H9 (cell line): ENCODE measurements around the gene PRPF40A. TPM values are rescaled to one million over a fixed set of nuclear protein-coding genes. Genes with fewer than 3 reads are reported as not detected.

Source experiments
- DNase-seq: peaks from one replicate; pipeline ENCODE4 v3.0.0-alpha.2; 2017
- H2AFZ ChIP-seq: one replicate; pipeline ENCODE4 v1.6.1; 2013; ENCODE audit warnings: mild to moderate bottlenecking, low read length, control low read depth, moderate library complexity
- H2AK5ac ChIP-seq: 2 replicates; pipeline ENCODE4 v1.6.1; 2013; ENCODE audit warnings: low read length, control low read depth, mixed read lengths; ENCODE audit not compliant: insufficient read length
- H2BK120ac ChIP-seq: one replicate; pipeline ENCODE4 v1.6.1; 2013; ENCODE audit warnings: low read depth, mild to moderate bottlenecking, low read length, control low read depth, inconsistent platforms; ENCODE audit not compliant: poor library complexity, severe bottlenecking
- H2BK12ac ChIP-seq: 2 replicates; pipeline ENCODE4 v1.6.1; 2013; ENCODE audit warnings: low read length, control low read depth, mixed read lengths, low read depth; ENCODE audit not compliant: insufficient read length
- H2BK15ac ChIP-seq: 2 replicates; pipeline ENCODE4 v1.6.1; 2013; ENCODE audit warnings: low read depth, low read length, control low read depth
- H2BK20ac ChIP-seq: one replicate; pipeline ENCODE4 v1.6.1; 2013; ENCODE audit warnings: low read depth, mild to moderate bottlenecking, low read length, control low read depth, inconsistent platforms; ENCODE audit not compliant: poor library complexity, severe bottlenecking
- H2BK5ac ChIP-seq: 2 replicates; pipeline ENCODE4 v1.6.1; 2013; ENCODE audit warnings: low read length, control low read depth, mixed read lengths; ENCODE audit not compliant: insufficient read length
- H3K14ac ChIP-seq: 2 replicates; pipeline ENCODE4 v1.6.1; 2013; ENCODE audit warnings: low read length, control low read depth; ENCODE audit not compliant: insufficient read depth
- H3K18ac ChIP-seq: 2 replicates; pipeline ENCODE4 v1.6.1; 2013; ENCODE audit warnings: low read depth, mild to moderate bottlenecking, mixed read lengths, low read length, control low read depth; ENCODE audit not compliant: insufficient read length
- H3K23ac ChIP-seq: 2 replicates; pipeline ENCODE4 v1.6.1; 2013; ENCODE audit warnings: low read length, control low read depth, mixed read lengths, low read depth; ENCODE audit not compliant: insufficient read length
- H3K23me2 ChIP-seq: 2 replicates; pipeline ENCODE4 v1.6.1; 2013; ENCODE audit warnings: low read depth, mild to moderate bottlenecking, mixed read lengths, low read length, control low read depth; ENCODE audit not compliant: insufficient read length, poor library complexity, severe bottlenecking
- H3K27ac ChIP-seq: 2 replicates; pipeline ENCODE4 v1.5.1; 2013; ENCODE audit warnings: low read length, control low read depth, mixed read lengths, low read depth; ENCODE audit not compliant: insufficient read length
- H3K27me3 ChIP-seq: 2 replicates; pipeline ENCODE4 v1.6.1; 2013; ENCODE audit warnings: low read length, control low read depth, inconsistent platforms; ENCODE audit not compliant: insufficient read depth
- H3K4ac ChIP-seq: 2 replicates; pipeline ENCODE4 v1.6.1; 2013; ENCODE audit warnings: low read depth, mild to moderate bottlenecking, control low read depth, inconsistent platforms, low read length, moderate library complexity
- H3K4me1 ChIP-seq: 2 replicates; pipeline ENCODE4 v1.6.1; 2013; ENCODE audit warnings: low read length, control low read depth, inconsistent platforms; ENCODE audit not compliant: insufficient read depth
- H3K4me2 ChIP-seq: 2 replicates; pipeline ENCODE4 v1.6.1; 2013; ENCODE audit warnings: low read length, control low read depth, mixed read lengths; ENCODE audit not compliant: insufficient read length, insufficient read depth
- H3K56ac ChIP-seq: 2 replicates; pipeline ENCODE4 v1.6.1; 2013; ENCODE audit warnings: low read depth, mild to moderate bottlenecking, mixed read lengths, low read length, control low read depth; ENCODE audit not compliant: insufficient read length
- H3K79me1 ChIP-seq: 2 replicates; pipeline ENCODE4 v1.6.1; 2013; ENCODE audit warnings: low read depth, mild to moderate bottlenecking, moderate library complexity, low read length, control low read depth, inconsistent platforms; ENCODE audit not compliant: insufficient read depth, poor library complexity, severe bottlenecking
- H3K79me2 ChIP-seq: 2 replicates; pipeline ENCODE4 v1.6.1; 2013; ENCODE audit warnings: low read length, control low read depth, inconsistent platforms; ENCODE audit not compliant: insufficient read depth
- H3K9ac ChIP-seq: 2 replicates; pipeline ENCODE4 v1.6.1; 2013; ENCODE audit warnings: low read length, control low read depth, mixed read lengths; ENCODE audit not compliant: insufficient read length; ENCODE audit errors: extremely low read depth
- H3K9me3 ChIP-seq: one replicate; pipeline ENCODE4 v1.6.1; 2013; ENCODE audit warnings: low read depth, low read length, inconsistent platforms; ENCODE audit not compliant: control insufficient read depth
- H3T11ph ChIP-seq: one replicate; pipeline ENCODE4 v1.6.1; 2013; ENCODE audit warnings: mild to moderate bottlenecking, low read length, control low read depth, inconsistent platforms
- H4K20me1 ChIP-seq: one replicate; pipeline ENCODE4 v1.6.1; 2013; ENCODE audit not compliant: control insufficient read depth, insufficient read length, insufficient read depth
- H4K5ac ChIP-seq: 2 replicates; pipeline ENCODE4 v1.6.1; 2013; ENCODE audit warnings: low read depth, mild to moderate bottlenecking, mixed read lengths, low read length, control low read depth; ENCODE audit not compliant: insufficient read length
- H4K8ac ChIP-seq: replicated peaks from 2 replicates; pipeline ENCODE4 v1.6.1; 2013; ENCODE audit warnings: low read length, control low read depth, mixed read lengths, low read depth; ENCODE audit not compliant: insufficient read length
- H4K91ac ChIP-seq: 2 replicates; pipeline ENCODE4 v1.6.1; 2013; ENCODE audit warnings: low read depth, mild to moderate bottlenecking, moderate library complexity, mixed read lengths, low read length, control low read depth; ENCODE audit not compliant: insufficient read length
- H3K27ac Mint-ChIP-seq, 3 experiments: 2 replicates in 2 of 3; 3 replicates in 1 of 3; pipeline ENCODE4 v1.8.0; 2020 to 2021; ENCODE audit warnings: mixed read lengths in 3 of 3, mild to moderate bottlenecking in 1 of 3, moderate library complexity in 1 of 3
- H3K27me3 Mint-ChIP-seq: 2 replicates; pipeline ENCODE4 v1.8.0; 2021; ENCODE audit warnings: low read depth, mild to moderate bottlenecking, moderate library complexity, mixed read lengths
- H3K36me3 Mint-ChIP-seq, 3 experiments: 2 replicates in 2 of 3; 3 replicates in 1 of 3; pipeline ENCODE4 v1.8.0; 2020 to 2021; ENCODE audit warnings: low read depth in 3 of 3, mixed read lengths in 3 of 3; ENCODE audit not compliant: insufficient read depth in 1 of 3
- H3K4me1 Mint-ChIP-seq, 2 experiments: 2 replicates each; pipeline ENCODE4 v1.8.0; 2020; ENCODE audit warnings: mixed read lengths in 2 of 2
- H3K4me3 Mint-ChIP-seq, 2 experiments: 2 replicates in 1 of 2; 3 replicates in 1 of 2; pipeline ENCODE4 v1.8.0; 2020 to 2021; ENCODE audit warnings: mild to moderate bottlenecking in 2 of 2, mixed read lengths in 2 of 2, moderate library complexity in 1 of 2
- H3K9me3 Mint-ChIP-seq, 2 experiments: 2 replicates in 1 of 2; 3 replicates in 1 of 2; pipeline ENCODE4 v1.8.0; 2020; ENCODE audit warnings: mild to moderate bottlenecking in 2 of 2, mixed read lengths in 2 of 2, moderate library complexity in 1 of 2
- CTCF ChIP-seq: fragments of 200-600 bp; sonication (generic); conservative IDR thresholded peaks from 3 replicates; pipeline ENCODE4 v1.8.0; 2021; ENCODE audit warnings: antibody characterized with exemption, mild to moderate bottlenecking
- WGBS: extraction: QIAGEN DNeasy Blood & Tissue Kit; methylation state at CpG from one replicate; pipeline ENCODE4 v1.1.7; 2013; ENCODE audit warnings: missing lambda C conversion rate, low lambda C conversion rate, mixed read lengths; ENCODE audit not compliant: insufficient read length; ENCODE audit errors: extremely low coverage; 5-methylcytosine and 5-hydroxymethylcytosine counted together
- total RNA-seq: library from RNA; stranded (reverse); gene quantifications from 2 replicates; pipeline ENCODE4 v1.2.1, GENCODE V29; 2021

The PRPF40A gene
- total RNA-seq, 1 experiment from 2014 or later = 158 TPM

- H3K23me2 ChIP-seq = no peaks in the 10 kb centered on the region
- H3K14ac ChIP-seq = no peak overlapping the region
- H2BK20ac ChIP-seq = no peak overlapping the region
- H3K4me1 Mint-ChIP-seq = no peaks in the 10 kb centered on the region
- H2AK5ac ChIP-seq = no peak overlapping the region
- H3K27ac ChIP-seq = no peak overlapping the region
- no peaks in the 10 kb centered on the region for H3K9me3 Mint-ChIP-seq
- no peaks in the 10 kb centered on the region for H3K79me1 ChIP-seq
- WGBS = no CpG with 5 or more reads among the region's 5 CpGs
- H2BK12ac ChIP-seq = no peak overlapping the region
- H2BK5ac ChIP-seq = no peak overlapping the region
- no peak overlapping the region for H3K56ac ChIP-seq
- no peaks in the 10 kb centered on the region for H3K9me3 ChIP-seq
- no peaks in the 10 kb centered on the region for H3K27me3 Mint-ChIP-seq
- H3T11ph ChIP-seq = no peak overlapping the region
- H2BK15ac ChIP-seq = no peak overlapping the region
- H3K4ac ChIP-seq = no peak overlapping the region
- no peak overlapping the region for H2BK120ac ChIP-seq
- H3K27ac Mint-ChIP-seq = peak overlapping the region in 2 of 3 experiments; percentile 55 to 63; a peak in 3 of 7 replicates
- H4K8ac ChIP-seq = no peak overlapping the region
- peaks cover 11 to 39% (median 34%) of the 10 kb centered on the region in 3 experiments; a peak in 6 of 7 replicates for H3K36me3 Mint-ChIP-seq
- H3K4me1 ChIP-seq = no peaks in the 10 kb centered on the region
- H3K4me2 ChIP-seq = no peak overlapping the region
- no peak overlapping the region for H3K9ac ChIP-seq
- H2AFZ ChIP-seq = no peak overlapping the region
- H4K5ac ChIP-seq = no peak overlapping the region
- H3K27me3 ChIP-seq = no peaks in the 10 kb centered on the region
- no peak overlapping the region for H3K23ac ChIP-seq
- H3K4me3 Mint-ChIP-seq = no peak overlapping the region
- H3K18ac ChIP-seq = no peak overlapping the region
- TF ChIP-seq CTCF = no peak
- H4K20me1 ChIP-seq = no peaks in the 10 kb centered on the region
- no peaks in the 10 kb centered on the region for H3K79me2 ChIP-seq
- no peak for DNase-seq
- no peak overlapping the region for H4K91ac ChIP-seq
Observed at GRCh38 chr2:152611458-152612231, 105.6 kb downstream of the PRPF40A start.
